HG03469 (cell line): Measurements from ENCODE around the gene MEAF6.
"Not testable (repeated sequence)": the region's sequence is repeated elsewhere in the genome, so short reads cannot be mapped to it uniquely, and the experiment has no call there.

Experiments used
- ATAC-seq: cut with Tn5 transposase; IDR thresholded peaks from one replicate; pipeline ENCODE4 v1.9.1; 2021; ENCODE audit warnings: mild to moderate bottlenecking, moderate library complexity, moderate number of reproducible peaks; ENCODE audit not compliant: unreplicated experiment

MEAF6 gene

GRCh38 chr1:37532418-37533156, 18.0 kb upstream of the MEAF6 start:
- not testable (repeated sequence) for ATAC-seq

- ATAC-seq: not testable (repeated sequence)
Observed at GRCh38 chr1:37529888-37530287, 15.3 kb upstream of the MEAF6 start.

GRCh38 chr1:37519613-37520012, 5.0 kb upstream of the MEAF6 start:
- ATAC-seq: no peak

- not testable (repeated sequence) for ATAC-seq
Observed at GRCh38 chr1:37518929-37519328, 4.4 kb upstream of the MEAF6 start.

GRCh38 chr1:37518241-37518640, 3.7 kb upstream of the MEAF6 start:
- ATAC-seq: not testable (repeated sequence)

- ATAC-seq: no peak
Observed at GRCh38 chr1:37517569-37517968, 3.0 kb upstream of the MEAF6 start.

- ATAC-seq: no peak
Observed at GRCh38 chr1:37515185-37516034, 844 bp upstream of the MEAF6 start.

- ATAC-seq: no peak
Observed at GRCh38 chr1:37513795-37514349, 694 bp downstream of the MEAF6 start.

GRCh38 chr1:37509181-37509580, 5.4 kb downstream of the MEAF6 start:
- no peak for ATAC-seq

- no peak for ATAC-seq
Observed at GRCh38 chr1:37506740-37507139, 7.8 kb downstream of the MEAF6 start.

- not testable (repeated sequence) for ATAC-seq
Observed at GRCh38 chr1:37502791-37503190, 11.8 kb downstream of the MEAF6 start.

GRCh38 chr1:37502104-37502503, 12.5 kb downstream of the MEAF6 start:
- ATAC-seq: no peak

GRCh38 chr1:37501661-37502060, 12.9 kb downstream of the MEAF6 start:
- no peak for ATAC-seq

- ATAC-seq: no peak
Observed at GRCh38 chr1:37498872-37499617, 15.5 kb downstream of the MEAF6 start.

GRCh38 chr1:37497832-37498231, 16.7 kb downstream of the MEAF6 start:
- no peak for ATAC-seq

- ATAC-seq: no peak
Observed at GRCh38 chr1:37495875-37496274, 18.7 kb downstream of the MEAF6 start.

- ATAC-seq: no peak
Observed at GRCh38 chr1:37493336-37494098, 21.0 kb downstream of the MEAF6 start.

GRCh38 chr1:37487619-37487984, 27.0 kb downstream of the MEAF6 start:
- no peak for ATAC-seq

- ATAC-seq: no peak
Observed at GRCh38 chr1:37486680-37487618, 27.6 kb downstream of the MEAF6 start.
